Endothelial cell (in vitro differentiated cells): Measurements from ENCODE around the gene MAP3K8. TPM values are rescaled to one million over a fixed set of nuclear protein-coding genes. Genes with fewer than 3 reads are reported as not detected.
"Not testable (repeated sequence)": the region's sequence is repeated elsewhere in the genome, so short reads cannot be mapped to it uniquely, and the experiment has no call there.

Source experiments
- DNase-seq: peaks from one replicate; pipeline ENCODE4 v3.0.0; 2021; ENCODE audit warnings: low spot score
- H3K27ac Mint-ChIP-seq: one replicate; pipeline ENCODE4 v1.8.0; 2021; ENCODE audit warnings: mixed read lengths, inconsistent platforms; ENCODE audit not compliant: unreplicated experiment
- H3K27me3 Mint-ChIP-seq: one replicate; pipeline ENCODE4 v1.8.0; 2021; ENCODE audit warnings: mild to moderate bottlenecking, moderate library complexity, mixed read lengths, inconsistent platforms; ENCODE audit not compliant: unreplicated experiment
- H3K36me3 Mint-ChIP-seq: one replicate; pipeline ENCODE4 v1.8.0; 2021; ENCODE audit warnings: mild to moderate bottlenecking, low read depth, mixed read lengths, inconsistent platforms; ENCODE audit not compliant: unreplicated experiment
- H3K4me1 Mint-ChIP-seq: one replicate; pipeline ENCODE4 v1.8.0; 2021; ENCODE audit warnings: mild to moderate bottlenecking, mixed read lengths, inconsistent platforms; ENCODE audit not compliant: unreplicated experiment
- H3K4me3 Mint-ChIP-seq: one replicate; pipeline ENCODE4 v1.8.0; 2021; ENCODE audit warnings: mild to moderate bottlenecking, mixed read lengths, inconsistent platforms; ENCODE audit not compliant: unreplicated experiment
- H3K9me3 Mint-ChIP-seq: one replicate; pipeline ENCODE4 v1.8.0; 2021; ENCODE audit warnings: mixed read lengths, inconsistent platforms; ENCODE audit not compliant: unreplicated experiment
- total RNA-seq: library from RNA; stranded (reverse); fragmentation: NEBNext Ultra II Directional; extraction: Animal tissue kit (Norgen Biotek cat#: 25700); gene quantifications from one replicate; pipeline ENCODE4 v1.2.1, GENCODE V29; 2021; ENCODE audit not compliant: unreplicated experiment
- TF ChIP-seq, protein P1 (sequence below): fragments of 200-600 bp; sonication (generic); IDR thresholded peaks from one replicate; pipeline ENCODE4 v1.5.0; 2021; ENCODE audit warnings: antibody characterized with exemption; ENCODE audit not compliant: unreplicated experiment

The MAP3K8 gene
- total RNA-seq, 1 donor from 2014 or later: 6.2 TPM

DNA sequence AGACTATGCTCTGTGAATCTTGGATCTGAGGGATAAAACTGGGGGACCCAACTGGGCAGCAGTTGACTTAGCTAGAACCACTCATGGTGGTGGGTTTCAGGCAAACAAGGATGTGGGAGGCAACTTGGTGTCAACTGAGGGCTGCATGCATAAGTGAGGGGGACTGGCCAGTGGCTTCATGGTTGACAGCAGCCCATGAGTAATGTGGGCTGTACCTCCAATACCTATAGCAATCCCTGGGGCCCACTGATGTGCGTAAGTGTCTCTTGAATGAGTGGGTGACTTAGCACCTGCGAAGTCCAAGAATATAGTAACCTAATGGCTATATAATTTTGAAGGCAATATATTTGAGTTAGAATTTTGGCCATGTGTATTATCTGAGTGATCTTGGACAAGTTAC lies 13.7 kb upstream of the MAP3K8 start:
- no peaks in the 10 kb centered on the region for H3K9me3 Mint-ChIP-seq
- no peak overlapping the region for H3K4me3 Mint-ChIP-seq
- peaks cover 1% of the 10 kb centered on the region for H3K27me3 Mint-ChIP-seq
- H3K4me1 Mint-ChIP-seq: peaks cover 7% of the 10 kb centered on the region
- DNase-seq: no peak
- H3K27ac Mint-ChIP-seq: no peak overlapping the region
- TF ChIP-seq, protein P1, sequence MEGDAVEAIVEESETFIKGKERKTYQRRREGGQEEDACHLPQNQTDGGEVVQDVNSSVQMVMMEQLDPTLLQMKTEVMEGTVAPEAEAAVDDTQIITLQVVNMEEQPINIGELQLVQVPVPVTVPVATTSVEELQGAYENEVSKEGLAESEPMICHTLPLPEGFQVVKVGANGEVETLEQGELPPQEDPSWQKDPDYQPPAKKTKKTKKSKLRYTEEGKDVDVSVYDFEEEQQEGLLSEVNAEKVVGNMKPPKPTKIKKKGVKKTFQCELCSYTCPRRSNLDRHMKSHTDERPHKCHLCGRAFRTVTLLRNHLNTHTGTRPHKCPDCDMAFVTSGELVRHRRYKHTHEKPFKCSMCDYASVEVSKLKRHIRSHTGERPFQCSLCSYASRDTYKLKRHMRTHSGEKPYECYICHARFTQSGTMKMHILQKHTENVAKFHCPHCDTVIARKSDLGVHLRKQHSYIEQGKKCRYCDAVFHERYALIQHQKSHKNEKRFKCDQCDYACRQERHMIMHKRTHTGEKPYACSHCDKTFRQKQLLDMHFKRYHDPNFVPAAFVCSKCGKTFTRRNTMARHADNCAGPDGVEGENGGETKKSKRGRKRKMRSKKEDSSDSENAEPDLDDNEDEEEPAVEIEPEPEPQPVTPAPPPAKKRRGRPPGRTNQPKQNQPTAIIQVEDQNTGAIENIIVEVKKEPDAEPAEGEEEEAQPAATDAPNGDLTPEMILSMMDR: no peak
- H3K36me3 Mint-ChIP-seq: no peaks in the 10 kb centered on the region

DNA sequence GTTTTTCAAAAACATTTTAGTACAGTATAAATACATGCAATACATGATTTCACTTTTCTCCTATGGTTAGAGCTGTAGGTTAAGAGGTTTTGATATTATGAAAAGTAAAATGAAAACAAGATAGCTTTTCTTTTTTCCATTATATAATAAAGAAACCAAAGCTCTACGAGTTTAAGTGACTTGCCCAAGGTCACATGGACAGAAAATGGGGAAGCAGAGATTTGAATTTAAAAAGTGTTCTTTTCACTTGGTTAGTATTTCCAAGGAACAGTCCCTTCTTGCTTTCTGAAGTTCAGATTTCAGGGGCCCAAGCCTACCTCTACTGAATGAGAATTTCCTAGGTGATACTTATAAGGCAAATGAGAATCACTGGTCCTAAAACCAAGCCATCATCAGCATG lies 13.2 kb upstream of the MAP3K8 start:
- Mint-ChIP-seq H3K4me3 (no peak overlapping the region), H3K27me3 (peaks cover 1% of the 10 kb centered on the region)

DNA sequence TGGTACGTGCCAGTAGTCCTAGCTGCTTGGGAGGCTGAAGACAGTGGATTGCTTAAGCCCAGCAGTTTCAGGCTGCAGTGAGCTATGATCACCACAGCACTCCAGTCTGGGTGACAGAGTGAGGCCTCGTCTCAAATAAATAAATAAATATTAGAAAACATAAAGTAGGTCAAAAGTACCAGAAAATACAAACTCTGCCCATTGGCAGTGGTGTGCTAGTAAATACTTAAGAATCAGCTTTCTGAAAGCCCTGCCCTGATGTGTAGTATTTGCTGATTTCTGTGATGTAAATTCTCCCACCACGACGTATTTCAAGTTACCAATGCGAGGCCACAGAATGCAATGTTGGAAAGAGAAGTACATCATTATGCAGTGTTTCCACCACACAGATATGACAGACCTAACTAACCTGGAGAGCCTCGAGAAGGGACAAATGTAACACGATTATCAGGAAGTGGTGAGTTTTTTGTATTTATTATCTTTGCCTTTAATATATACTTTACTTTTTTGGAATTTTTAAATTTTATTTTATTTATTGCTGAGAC lies 11.8 kb upstream of the MAP3K8 start:
- no peak for DNase-seq
- peaks cover 1% of the 10 kb centered on the region for H3K27me3 Mint-ChIP-seq
- H3K4me1 Mint-ChIP-seq: peaks cover 7% of the 10 kb centered on the region
- H3K27ac Mint-ChIP-seq: no peak overlapping the region
- no peak overlapping the region for H3K4me3 Mint-ChIP-seq
- no peaks in the 10 kb centered on the region for H3K9me3 Mint-ChIP-seq
- H3K36me3 Mint-ChIP-seq: no peaks in the 10 kb centered on the region
- TF ChIP-seq, protein P1: no peak

More for the DNA sequence above, 13.2 kb upstream of the MAP3K8 start:
- Mint-ChIP-seq H3K9me3 (no peaks in the 10 kb centered on the region), H3K27ac (no peak overlapping the region), H3K4me1 (peaks cover 7% of the 10 kb centered on the region), H3K36me3 (no peaks in the 10 kb centered on the region)
- TF ChIP-seq, protein P1: no peak
- DNase-seq: no peak

GRCh38 chr10:30422981-30423654 lies 10.9 kb upstream of the MAP3K8 start:
- TF ChIP-seq, protein P1: no peak
- peaks cover 13% of the 10 kb centered on the region for H3K4me1 Mint-ChIP-seq
- H3K9me3 Mint-ChIP-seq: no peaks in the 10 kb centered on the region
- H3K27ac Mint-ChIP-seq: peak overlapping the region; percentile 9
- peak; percentile 28 for DNase-seq
- H3K27me3 Mint-ChIP-seq: peaks cover 1% of the 10 kb centered on the region
- no peak overlapping the region for H3K4me3 Mint-ChIP-seq
- no peaks in the 10 kb centered on the region for H3K36me3 Mint-ChIP-seq

GRCh38 chr10:30423655-30424275 lies 10.2 kb upstream of the MAP3K8 start:
- not testable (repeated sequence) for H3K27ac Mint-ChIP-seq, H3K36me3 Mint-ChIP-seq, DNase-seq, H3K4me3 Mint-ChIP-seq, H3K9me3 Mint-ChIP-seq, H3K27me3 Mint-ChIP-seq
- peaks cover 13% of the 10 kb centered on the region for H3K4me1 Mint-ChIP-seq
